HUDEP-2 (cell line): ENCODE measurements around the gene AMPD2.

Source experiments
- DNase-seq, 76 experiments: peaks; one replicate each; lab custom pipeline; 2025; ENCODE audit not compliant: unreplicated experiment in 76 of 76; lab: John Stamatoyannopoulos, UW

AMPD2 gene

DNA sequence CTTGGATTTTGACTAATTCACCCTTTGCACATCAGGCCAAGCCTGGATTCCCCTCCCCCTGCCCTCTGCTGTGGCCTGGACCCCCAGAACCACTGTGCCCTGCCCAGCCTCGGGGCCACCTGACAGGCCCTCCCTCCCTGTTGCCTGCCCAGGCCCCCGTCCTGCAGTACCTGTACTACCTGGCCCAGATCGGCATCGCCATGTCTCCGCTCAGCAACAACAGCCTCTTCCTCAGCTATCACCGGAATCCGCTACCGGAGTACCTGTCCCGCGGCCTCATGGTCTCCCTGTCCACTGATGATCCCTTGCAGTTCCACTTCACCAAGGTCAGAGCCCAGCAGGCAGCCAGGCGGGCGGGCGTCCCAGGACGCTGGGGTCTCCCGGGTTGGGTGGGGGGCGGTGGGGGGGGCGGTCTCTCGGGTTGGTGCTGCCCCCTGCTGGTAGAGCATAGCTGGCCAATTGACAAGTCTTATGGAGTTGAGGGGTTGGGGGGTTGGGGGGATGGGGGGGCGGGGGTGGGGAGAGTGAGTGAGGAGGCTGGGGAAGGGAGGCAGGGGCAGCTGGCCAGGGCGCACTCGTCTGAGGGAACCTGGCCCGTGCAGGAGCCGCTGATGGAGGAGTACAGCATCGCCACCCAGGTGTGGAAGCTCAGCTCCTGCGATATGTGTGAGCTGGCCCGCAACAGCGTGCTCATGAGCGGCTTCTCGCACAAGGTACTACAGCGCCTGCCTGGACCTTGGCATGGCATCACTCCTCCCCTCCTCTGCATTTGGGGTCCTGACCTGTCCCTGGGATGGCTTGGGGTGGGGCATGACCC, 10.7 kb downstream of the AMPD2 start:
- DNase-seq, result peak in 1 of 76 experiments; percentile 15

GRCh38 chr1:109630898-109631512, 11.4 kb downstream of the AMPD2 start:
- DNase-seq, result no peak

GRCh38 chr1:109631513-109632505, 12.2 kb downstream of the AMPD2 start:
- DNase-seq, result no peak

- DNase-seq, result no peak
Measured at GRCh38 chr1:109632671-109633346, 13.2 kb downstream of the AMPD2 start.

- no peak for DNase-seq
Measured at GRCh38 chr1:109634292-109634691, 14.7 kb downstream of the AMPD2 start.

- no peak for DNase-seq
Measured at GRCh38 chr1:109634771-109635750, 15.4 kb downstream of the AMPD2 start.

DNA sequence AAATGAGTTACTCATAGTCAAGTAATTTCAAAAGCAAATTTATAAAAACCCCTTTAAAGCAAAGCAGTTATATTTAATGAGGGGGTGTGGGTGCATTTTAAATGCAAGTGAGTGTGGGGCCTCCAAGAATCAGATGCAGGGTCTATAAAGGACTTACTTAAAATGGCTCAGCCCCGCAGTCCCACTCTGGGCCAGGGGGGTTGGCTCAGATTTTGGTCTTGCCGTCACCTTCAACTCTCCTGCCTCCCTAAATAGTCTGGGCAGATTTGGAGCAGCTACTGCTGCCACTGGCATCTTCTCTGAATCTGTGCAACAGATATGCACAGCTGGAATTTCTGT, 16.2 kb downstream of the AMPD2 start:
- DNase-seq, result no peak

DNA sequence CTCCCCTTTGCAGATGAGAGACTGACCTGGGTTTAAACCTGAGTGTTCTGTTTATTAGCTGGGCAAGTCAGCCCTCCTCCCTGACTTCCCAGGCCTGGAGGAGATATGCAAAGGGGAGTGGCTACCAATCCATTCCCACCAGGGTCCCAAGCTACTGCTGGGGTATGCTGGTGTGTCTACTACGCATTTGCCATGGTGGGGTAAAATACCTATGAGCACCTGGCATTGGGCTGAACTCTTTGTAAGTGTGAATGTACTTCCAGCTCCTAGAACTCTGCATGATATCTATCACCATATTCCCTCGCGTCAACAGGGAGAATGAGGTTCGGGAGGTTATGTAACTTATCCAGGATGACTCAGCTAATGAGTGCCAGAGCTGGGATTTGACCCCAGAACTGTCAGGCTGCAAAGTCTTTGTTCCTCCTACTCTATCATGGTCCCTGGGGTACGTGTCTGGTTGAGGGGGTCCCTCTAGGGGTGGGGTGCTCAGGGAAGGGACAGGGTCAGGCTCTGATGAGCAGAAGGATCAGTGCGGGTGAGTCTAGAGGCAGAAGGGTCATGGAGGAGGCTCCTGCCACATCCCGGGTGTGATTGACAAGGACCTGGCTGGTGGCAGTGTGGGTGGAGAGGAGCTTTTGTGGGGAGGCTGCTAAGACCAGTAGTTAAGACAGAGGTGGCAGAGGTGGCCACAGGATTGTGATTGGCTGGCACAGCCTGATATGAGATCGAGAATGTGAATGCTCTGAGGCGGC, 16.7 kb downstream of the AMPD2 start:
- peak in 12 of 76 experiments; percentile 13 to 43 (median 23) for DNase-seq

GRCh38 chr1:109637446-109637845, 17.8 kb downstream of the AMPD2 start:
- DNase-seq, result no peak

- peak in 10 of 76 experiments; percentile 16 to 47 (median 25) for DNase-seq
Measured at GRCh38 chr1:109639063-109639840, 19.6 kb downstream of the AMPD2 start.

DNA sequence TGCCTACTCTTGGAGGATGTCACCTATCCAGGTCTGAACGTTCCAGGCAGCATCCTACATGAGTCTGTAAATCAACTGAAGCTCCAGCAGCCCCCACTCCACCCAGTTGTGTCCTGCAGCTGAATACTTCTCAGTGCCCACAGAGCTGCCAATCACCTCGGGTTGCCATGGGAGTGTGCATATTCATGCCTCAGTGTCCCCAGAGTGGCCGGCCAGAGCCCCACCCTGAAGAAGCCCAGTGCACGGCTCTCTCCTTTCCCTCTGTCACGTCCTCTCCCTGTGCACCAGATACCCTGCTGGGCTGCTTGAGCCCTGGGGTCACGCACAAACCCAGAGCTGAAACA, 20.2 kb downstream of the AMPD2 start:
- DNase-seq, result no peak

GRCh38 chr1:109640285-109640865, 20.7 kb downstream of the AMPD2 start:
- peak in 75 of 76 experiments; percentile 32 to 96 (median 82) for DNase-seq

DNA sequence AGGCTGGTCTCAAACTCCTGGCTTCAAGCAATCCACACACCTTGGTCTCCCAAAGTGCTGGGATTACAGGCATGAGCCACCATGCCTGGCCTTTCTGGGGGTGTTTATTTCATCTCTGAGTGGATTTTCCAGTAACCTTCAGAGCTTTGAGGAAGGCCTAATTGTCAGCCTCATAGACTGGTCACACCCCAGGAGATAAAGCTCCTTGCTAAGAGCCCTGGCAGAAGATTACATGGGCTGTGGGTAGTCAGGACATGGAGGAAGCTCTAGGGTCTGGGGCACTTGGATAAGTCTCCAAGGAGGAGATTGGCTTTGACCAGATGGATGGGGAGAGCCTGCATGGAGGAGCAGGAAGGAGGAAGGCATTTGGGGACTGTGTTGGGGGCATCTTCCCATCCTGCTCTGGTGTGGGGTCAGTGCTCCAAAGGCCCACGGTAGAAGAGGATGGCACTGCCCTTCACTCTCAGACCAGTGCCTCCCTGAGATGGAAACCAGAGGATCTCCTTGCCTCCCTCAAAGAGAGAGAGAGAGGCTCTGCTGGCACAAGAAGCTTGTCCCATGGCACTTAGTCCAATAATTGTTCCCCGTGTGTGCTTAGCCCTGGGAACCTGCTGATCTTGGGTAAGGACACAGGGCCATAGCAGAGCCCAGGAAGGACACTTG, 21.6 kb downstream of the AMPD2 start:
- peak in 13 of 76 experiments; percentile 11 to 52 (median 30) for DNase-seq

GRCh38 chr1:109641861-109642260, 22.2 kb downstream of the AMPD2 start:
- DNase-seq, result no peak

DNA sequence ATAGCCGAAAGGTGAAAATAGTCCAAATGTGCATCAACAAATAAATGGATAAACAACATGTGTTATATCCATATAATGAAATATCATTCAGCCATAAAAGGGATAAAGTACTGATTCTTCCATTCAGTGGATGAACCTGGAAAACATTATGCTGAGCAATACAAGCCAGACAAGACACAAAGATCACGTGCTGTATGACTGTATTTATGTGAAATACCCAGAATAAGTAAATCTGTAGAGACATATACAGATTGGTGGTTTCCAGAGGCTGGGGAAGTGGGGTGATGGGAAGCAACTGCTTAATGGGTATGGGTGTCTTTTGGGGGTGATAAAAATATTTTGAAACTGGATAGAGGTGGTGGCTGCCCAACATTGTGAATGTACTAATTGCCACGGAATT, 23.0 kb downstream of the AMPD2 start:
- no peak for DNase-seq

- DNase-seq, result peak in 70 of 76 experiments; percentile 27 to 85 (median 68)
Measured at GRCh38 chr1:109643385-109644230, 24.0 kb downstream of the AMPD2 start.
